Omental fat pad (tissue), 4 donors: ENCODE measurements around the gene HPX. TPM values are rescaled to one million over a fixed set of nuclear protein-coding genes. Genes with fewer than 3 reads are reported as not detected.

ENCODE experiments used
- ATAC-seq: fragments of 150-250 bp; one replicate; pipeline ENCODE4 v1.9.1; 2016; ENCODE audit warnings: mild to moderate bottlenecking, moderate library complexity; ENCODE audit not compliant: low FRiP score
- DNase-seq: peaks from one replicate; pipeline ENCODE4 v3.0.0-alpha.2; 2019; ENCODE audit warnings: low spot score
- total RNA-seq, 4 donors: library from RNA; depleted of rRNA; stranded (reverse); fragments of >200 nt; gene quantifications; one replicate each; pipeline ENCODE4 v1.1.0, GENCODE V29; 2016
- TF ChIP-seq, protein P1 (sequence below), 3 donors: fragments of 450-650 bp; IDR thresholded peaks; one replicate each; pipeline ENCODE4 v1.5.1; 2016 to 2017; ENCODE audit warnings: antibody characterized with exemption in 3 of 3, mild to moderate bottlenecking in 3 of 3, moderate library complexity in 2 of 3

HPX gene
- total RNA-seq, 4 donors from 2014 or later = 1.7 to 2.5 (median 2.0) TPM

DNA sequence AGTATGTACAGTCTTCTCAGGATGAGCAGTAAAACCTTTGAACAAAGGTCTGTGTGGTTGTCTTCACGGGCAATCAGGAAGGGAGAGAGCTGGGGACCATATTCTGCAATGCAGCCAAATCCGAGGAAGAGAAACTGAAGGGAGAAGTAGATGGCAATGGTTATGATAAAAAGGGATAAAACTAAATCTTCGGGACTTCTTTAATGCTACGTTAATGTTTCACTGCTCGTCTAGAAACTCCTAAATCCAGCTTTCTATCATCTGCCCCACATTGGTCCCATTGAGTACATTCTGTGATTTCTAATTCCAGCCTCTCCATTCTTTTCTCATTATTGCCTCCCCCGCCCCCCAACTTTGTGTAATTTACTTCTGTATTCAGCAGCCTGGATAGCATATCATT, 42.2 kb upstream of the HPX start:
- DNase-seq = no peak
- TF ChIP-seq, protein P1, sequence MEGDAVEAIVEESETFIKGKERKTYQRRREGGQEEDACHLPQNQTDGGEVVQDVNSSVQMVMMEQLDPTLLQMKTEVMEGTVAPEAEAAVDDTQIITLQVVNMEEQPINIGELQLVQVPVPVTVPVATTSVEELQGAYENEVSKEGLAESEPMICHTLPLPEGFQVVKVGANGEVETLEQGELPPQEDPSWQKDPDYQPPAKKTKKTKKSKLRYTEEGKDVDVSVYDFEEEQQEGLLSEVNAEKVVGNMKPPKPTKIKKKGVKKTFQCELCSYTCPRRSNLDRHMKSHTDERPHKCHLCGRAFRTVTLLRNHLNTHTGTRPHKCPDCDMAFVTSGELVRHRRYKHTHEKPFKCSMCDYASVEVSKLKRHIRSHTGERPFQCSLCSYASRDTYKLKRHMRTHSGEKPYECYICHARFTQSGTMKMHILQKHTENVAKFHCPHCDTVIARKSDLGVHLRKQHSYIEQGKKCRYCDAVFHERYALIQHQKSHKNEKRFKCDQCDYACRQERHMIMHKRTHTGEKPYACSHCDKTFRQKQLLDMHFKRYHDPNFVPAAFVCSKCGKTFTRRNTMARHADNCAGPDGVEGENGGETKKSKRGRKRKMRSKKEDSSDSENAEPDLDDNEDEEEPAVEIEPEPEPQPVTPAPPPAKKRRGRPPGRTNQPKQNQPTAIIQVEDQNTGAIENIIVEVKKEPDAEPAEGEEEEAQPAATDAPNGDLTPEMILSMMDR (IDR thresholded peaks at IDR 0.05) = no peak
- ATAC-seq = no peak

DNA sequence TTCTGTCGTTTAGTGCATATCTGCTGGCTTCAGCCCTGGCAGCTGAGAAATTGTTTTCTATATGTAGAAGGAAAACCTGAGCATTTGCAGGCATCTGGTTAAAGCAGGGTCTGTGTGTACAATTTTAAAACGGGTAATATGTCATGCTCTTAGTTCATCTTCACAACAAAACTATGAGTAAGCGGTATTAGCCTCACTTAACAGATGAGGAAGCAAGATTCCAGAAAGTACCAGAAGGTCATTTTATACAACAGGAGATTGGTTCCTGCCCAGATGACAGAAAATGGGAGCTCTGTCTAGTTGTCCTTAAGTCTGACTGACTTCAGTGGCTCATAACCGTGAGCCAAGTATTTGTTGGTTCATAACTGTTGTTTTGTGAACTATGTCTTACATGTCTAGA, 41.7 kb upstream of the HPX start:
- ATAC-seq = no peak
- TF ChIP-seq, protein P1 (IDR thresholded peaks at IDR 0.05) = no peak
- DNase-seq = no peak

DNA sequence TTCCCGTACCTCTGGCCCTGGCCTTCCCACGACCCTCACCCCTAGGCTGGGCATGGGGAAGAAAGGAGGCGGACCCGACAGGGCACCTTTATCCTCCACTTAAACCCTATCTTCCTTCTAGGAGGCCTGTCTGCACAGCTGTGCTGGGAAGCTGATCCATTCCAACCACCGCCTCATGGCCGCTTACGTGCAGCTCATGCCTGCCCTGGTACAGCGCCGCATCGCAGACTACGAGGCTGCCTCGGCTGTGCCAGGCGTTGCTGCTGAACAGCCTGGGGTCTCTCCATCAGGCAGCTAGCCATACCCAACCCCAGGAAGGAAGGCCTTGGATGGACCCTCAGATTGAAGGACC, 41.1 kb upstream of the HPX start:
- DNase-seq = no peak
- TF ChIP-seq, protein P1 (IDR thresholded peaks at IDR 0.05) = no peak
- ATAC-seq = no peak

- peak; percentile 99 for ATAC-seq
- TF ChIP-seq, protein P1 (IDR thresholded peaks at IDR 0.05) = no peak
These were observed 40.5 kb upstream of the HPX start, which contains the start of the genes ARFIP2 and TIMM10B for GRCh38 chr11:6481012-6481923. Gene ARFIP2, minus strand, starts transcription at chr11:6481331. Its CDS starts 910 bp downstream, at chr11:6480421. Gene TIMM10B, plus strand, starts transcription at chr11:6481501. Its CDS starts 16 bp downstream, at chr11:6481517.

GRCh38 chr11:6480299-6480914, 39.6 kb upstream of the HPX start:
- no peak for DNase-seq
- TF ChIP-seq, protein P1 (IDR thresholded peaks at IDR 0.05) = no peak
- no peak for ATAC-seq

More at GRCh38 chr11:6481012-6481923, 40.5 kb upstream of the HPX start, which contains the start of the genes ARFIP2 and TIMM10B:
- DNase-seq = peak; percentile 93

- DNase-seq (no peak), ATAC-seq (no peak)
- TF ChIP-seq, protein P1 (IDR thresholded peaks at IDR 0.05) = no peak
These were observed 35.8 kb upstream of the HPX start for GRCh38 chr11:6476571-6476970.
